Measurements from ENCODE around the gene SFR1. TPM values are rescaled to one million over a fixed set of nuclear protein-coding genes. Genes with fewer than 3 reads are reported as not detected.

The SFR1 gene
- total RNA-seq, 1 experiment from 2014 or later = 9.9 TPM

- Mint-ChIP-seq H3K27ac (peak overlapping the region; percentile 25; the same call in 1 of the 2 replicates), H3K36me3 (peaks cover 6% of the 10 kb centered on the region), H3K27me3 (ENCODE audit: low read depth) (no peaks in the 10 kb centered on the region; the same call in 1 of the 2 replicates), H3K4me3 (no peak overlapping the region), H3K9me3 (no peaks in the 10 kb centered on the region), H3K4me1 (peaks cover 28% of the 10 kb centered on the region)
- CTCF ChIA-PET = interaction anchor here (0.5 to 2.4 kb wide), 9 partner anchors 13 to 233 kb away, joined by 3 to 22 read pairs (median 4); partner anchors contain the start of gene GSTO1
- DNase-seq (ENCODE audit: low spot score) (peak; percentile 34), ATAC-seq (peak; percentile 87)
- POLR2A ChIA-PET = interaction anchor here (0.6 kb wide), 1 partner anchor 220 kb away, joined by 4 read pairs; no protein-coding TSS in a partner anchor
- TF ChIP-seq USF2 (CRISPR knock-in tag; IDR thresholded peaks at IDR 0.05) (no peak), ZNF138 (CRISPR knock-in tag; conservative IDR thresholded peaks at IDR 0.05) (no peak), PRDM15 (CRISPR knock-in tag; IDR thresholded peaks at IDR 0.05) (no peak), ZNF219 (CRISPR knock-in tag; IDR thresholded peaks at IDR 0.05; ENCODE audit: borderline replicate concordance) (no peak), NR1H2 (CRISPR knock-in tag; IDR thresholded peaks at IDR 0.05) (no peak), ZNF263 (CRISPR knock-in tag; IDR thresholded peaks at IDR 0.05; ENCODE audit: low read depth) (no peak)
Measured at GRCh38 chr10:104127411-104127810, 5.4 kb downstream of the SFR1 start.

- no peaks in the 10 kb centered on the region for H3K9me3 Mint-ChIP-seq
- ChIA-PET CTCF (interaction anchor here (1.3 to 2.4 kb wide), 5 partner anchors 12 to 145 kb away, joined by 3 to 22 read pairs (median 5); no protein-coding TSS in a partner anchor), POLR2A (interaction anchor here (0.6 kb wide), 1 partner anchor 221 kb away, joined by 4 read pairs; no protein-coding TSS in a partner anchor)
- TF ChIP-seq ARID4B (CRISPR knock-in tag; IDR thresholded peaks at IDR 0.05; ENCODE audit: borderline replicate concordance) (no peak), GRHL2 (CRISPR knock-in tag; IDR thresholded peaks at IDR 0.05; ENCODE audit: insufficient replicate concordance, severe bottlenecking) (no peak), ZBTB43 (CRISPR knock-in tag; IDR thresholded peaks at IDR 0.05) (no peak), ZMAT4 (CRISPR knock-in tag; IDR thresholded peaks at IDR 0.05) (no peak), NFYB (CRISPR knock-in tag; conservative IDR thresholded peaks at IDR 0.05; ENCODE audit: low read depth) (no peak), ATF6 (CRISPR knock-in tag; IDR thresholded peaks at IDR 0.05) (no peak), NR1H2 (CRISPR knock-in tag; IDR thresholded peaks at IDR 0.05) (no peak), ELF4 (CRISPR knock-in tag; IDR thresholded peaks at IDR 0.05; ENCODE audit: low read depth) (no peak), CDX4 (CRISPR knock-in tag; IDR thresholded peaks at IDR 0.05; ENCODE audit: borderline replicate concordance) (no peak), STAT6 (CRISPR knock-in tag; conservative IDR thresholded peaks at IDR 0.05; ENCODE audit: low read depth) (no peak)
- ATAC-seq (no peak), DNase-seq (ENCODE audit: low spot score) (no peak)
- peaks cover 22% of the 10 kb centered on the region for H3K4me1 Mint-ChIP-seq
- H3K36me3 Mint-ChIP-seq = peaks cover 6% of the 10 kb centered on the region
- H3K27ac Mint-ChIP-seq = no peak overlapping the region
- no peak overlapping the region for H3K4me3 Mint-ChIP-seq
- H3K27me3 Mint-ChIP-seq (ENCODE audit: low read depth) = no peaks in the 10 kb centered on the region; the same call in 1 of the 2 replicates
Measured at GRCh38 chr10:104128214-104128613, 6.2 kb downstream of the SFR1 start.

All from WTC11 (cell line).